NCI-H1436 (cell line): ENCODE measurements around the gene SNORC.

ENCODE experiments used
- DNase-seq: peaks from one replicate; lab custom pipeline; 2025; lab: John Stamatoyannopoulos, UW

Gene SNORC

DNA sequence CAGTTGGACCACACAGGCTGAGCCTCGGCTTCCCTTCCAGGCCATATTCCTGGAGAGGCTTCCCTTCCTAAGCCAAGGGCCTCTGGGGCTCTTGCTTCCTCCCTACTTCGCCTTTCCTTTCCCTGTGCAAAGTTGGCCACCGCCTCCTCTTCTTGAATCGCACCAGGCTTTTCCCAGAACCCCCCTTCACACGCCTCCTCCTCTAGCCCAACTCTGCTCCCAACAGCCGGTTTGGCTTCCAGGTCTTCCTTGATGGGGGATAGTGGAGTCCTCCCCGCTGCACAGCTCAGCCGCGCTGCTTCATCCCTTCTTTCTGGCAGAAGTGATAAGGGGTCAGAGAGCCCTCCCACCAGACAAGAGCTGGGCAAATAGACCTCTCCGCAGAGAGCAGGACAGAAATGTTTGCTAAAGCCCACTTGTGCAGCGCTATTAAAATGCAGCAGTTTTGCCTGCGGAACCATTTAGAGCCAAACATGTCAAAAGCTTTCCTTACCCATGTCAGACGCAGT, 56.4 kb downstream of the SNORC start:
- no peak for DNase-seq

DNA sequence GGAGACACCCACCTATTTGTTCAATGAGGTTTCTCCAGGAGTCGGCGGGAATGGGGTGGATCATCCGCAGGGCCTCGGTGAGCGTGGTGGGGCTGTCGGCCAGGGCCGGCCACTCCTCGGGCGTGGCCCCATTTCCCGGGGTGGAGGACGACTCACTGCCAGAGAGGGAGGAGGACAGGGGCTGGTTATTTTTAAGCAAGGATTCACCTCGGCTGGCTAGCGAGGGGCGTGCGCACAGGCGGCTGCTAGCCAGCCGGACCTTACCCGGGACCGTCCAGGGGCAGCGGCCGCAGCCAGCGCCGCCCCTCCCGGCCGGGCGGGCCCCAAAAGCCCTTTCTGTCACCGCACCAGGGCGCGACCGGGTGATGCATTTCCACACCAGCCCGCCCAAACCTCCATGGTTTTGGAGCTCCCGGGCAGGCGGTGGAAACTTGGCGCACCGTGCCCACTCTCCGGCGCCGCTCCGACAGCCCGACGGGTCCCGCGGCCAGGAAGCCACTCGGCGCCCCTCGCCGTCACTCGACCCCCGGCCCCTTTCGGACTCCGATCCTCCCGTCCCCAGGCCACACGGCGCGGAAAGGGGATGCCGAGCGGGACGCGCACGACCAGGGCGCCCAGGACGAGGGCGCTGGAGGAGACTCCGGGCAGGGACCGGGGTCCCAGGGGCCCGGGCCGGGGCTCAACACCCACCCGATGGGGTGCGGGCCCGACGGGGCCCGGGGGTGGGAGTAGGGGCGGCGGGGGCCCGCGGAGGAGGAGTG, 57.1 kb downstream of the SNORC start:
- DNase-seq = no peak

DNA sequence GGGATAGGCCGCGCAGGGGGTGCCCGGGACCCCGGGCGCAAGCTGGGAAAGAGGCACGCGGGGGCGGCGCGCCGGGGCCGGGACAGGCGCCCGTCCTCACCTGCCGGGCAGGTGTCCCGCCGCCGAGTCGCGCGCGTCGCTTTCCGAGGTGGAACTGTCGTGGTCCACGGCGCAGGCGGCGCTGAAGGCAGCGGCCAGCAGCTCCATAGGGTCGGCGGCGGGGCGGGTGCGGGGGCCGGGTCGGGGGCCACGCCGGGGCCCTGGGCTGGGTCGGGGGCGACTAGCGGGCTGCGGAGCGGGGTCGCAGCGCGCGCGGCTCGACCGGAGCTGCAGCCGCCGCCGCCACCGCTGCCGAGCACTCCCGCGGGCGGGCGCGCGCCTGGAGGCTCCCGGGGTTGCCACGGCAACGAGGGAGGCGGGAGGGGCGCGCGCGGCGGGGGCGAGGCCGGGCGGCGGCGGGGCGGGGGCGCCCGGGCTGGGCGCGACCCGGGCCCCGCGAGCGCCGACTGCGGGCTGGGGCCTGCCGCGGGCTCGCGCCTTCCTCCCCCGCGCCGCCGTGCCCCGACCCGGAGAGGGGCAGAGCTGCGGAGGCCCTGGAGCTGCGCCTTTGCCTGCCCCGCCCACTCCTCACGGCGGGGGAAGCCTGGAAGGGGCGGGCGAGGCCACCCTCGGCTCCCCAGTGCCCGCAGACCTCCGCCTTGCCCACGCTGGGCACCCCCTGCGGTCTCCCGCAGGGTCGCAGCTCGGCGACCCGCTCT, 57.9 kb downstream of the SNORC start:
- DNase-seq = peak; percentile 39
